SW 1271 (cell line): Measurements from ENCODE around the gene RBFOX2.
"Not testable (repeated sequence)": the region's sequence is repeated elsewhere in the genome, so short reads cannot be mapped to it uniquely, and the experiment has no call there.

Experiments
- DNase-seq, 2 experiments: peaks; one replicate each; lab custom pipeline; 2025; lab: John Stamatoyannopoulos, UW

The RBFOX2 gene

DNA sequence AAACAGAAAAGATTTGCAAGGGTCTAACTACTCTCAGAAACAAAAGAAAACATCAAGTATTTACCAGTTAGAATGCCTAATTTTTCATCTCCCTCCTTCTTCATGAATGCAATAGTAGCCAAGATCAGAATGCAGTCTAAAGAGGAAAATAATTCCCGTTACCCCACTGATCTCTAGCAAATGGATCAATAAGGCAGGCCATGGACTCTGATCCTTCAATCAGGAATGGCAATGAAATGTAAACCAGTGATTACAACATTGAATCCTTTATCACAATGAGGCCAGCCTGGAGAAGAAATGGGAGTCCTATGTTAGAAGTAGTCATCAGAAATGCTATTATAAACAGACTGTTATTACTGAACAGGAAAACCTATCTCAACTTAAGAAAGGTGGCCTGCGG, 204.4 kb downstream of the RBFOX2 start:
- no peak for DNase-seq

DNA sequence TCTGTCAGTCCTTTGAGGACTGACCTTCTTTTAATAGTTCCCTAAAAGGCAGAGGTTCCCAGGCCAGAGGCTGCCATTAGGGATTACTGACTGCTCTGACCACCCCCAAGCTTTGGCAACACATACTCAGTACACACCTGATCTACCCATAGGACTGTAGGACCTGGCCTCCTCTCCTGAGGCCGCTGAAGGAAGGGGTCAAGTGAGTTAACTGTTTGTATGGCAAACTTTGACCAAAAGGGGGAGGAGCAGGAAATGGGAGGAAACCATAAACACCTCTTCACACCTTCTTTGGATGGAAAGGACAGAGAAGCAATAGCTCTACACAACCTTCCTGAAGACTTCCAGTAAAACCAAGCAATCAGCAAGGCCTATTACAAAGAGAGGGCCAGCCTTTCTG, 207.0 kb downstream of the RBFOX2 start:
- no peak for DNase-seq

GRCh38 chr22:35819421-35819820, 209.2 kb downstream of the RBFOX2 start:
- no peak for DNase-seq

DNA sequence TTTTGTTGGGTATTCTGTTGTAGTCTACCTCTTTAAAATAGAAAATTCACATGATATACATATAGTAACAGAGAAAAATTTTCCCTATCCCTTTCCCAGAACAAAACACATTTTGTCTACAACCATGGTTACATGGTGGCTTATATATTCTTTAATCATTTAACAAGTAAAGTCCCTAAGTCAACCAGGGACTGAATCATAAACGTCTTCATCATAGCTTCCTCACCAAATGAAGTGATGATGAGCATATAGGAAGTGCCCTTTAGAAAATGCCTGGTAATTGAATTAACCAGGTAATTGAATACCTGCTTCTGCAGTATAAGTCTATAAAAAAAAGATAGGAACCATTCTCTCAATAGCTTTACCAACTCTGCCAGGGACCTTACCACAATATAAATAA, 209.7 kb downstream of the RBFOX2 start:
- DNase-seq: no peak

- DNase-seq: no peak
Measured at GRCh38 chr22:35812600-35812999, 216.0 kb downstream of the RBFOX2 start.

DNA sequence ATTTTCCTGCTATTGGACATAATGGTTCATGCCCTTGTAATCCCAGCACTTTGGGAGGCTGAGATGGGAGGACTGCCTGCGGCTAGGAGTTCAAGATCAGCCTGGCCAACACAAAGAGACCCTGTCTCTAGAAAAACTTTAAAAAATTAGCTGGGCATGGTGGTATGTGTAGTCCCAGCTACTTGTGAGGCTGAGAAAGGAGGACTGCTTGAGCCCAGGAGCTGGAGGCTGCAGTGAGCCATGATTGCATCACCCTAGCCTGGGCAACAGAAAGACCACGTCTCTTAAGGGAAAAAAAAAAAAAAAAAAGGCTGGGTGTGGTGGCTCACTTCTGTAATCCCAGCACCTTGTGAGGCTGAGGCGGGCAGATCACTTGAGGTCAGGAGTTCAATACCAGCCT, 217.0 kb downstream of the RBFOX2 start:
- DNase-seq: no peak

GRCh38 chr22:35809816-35810215, 218.8 kb downstream of the RBFOX2 start:
- DNase-seq: no peak

DNA sequence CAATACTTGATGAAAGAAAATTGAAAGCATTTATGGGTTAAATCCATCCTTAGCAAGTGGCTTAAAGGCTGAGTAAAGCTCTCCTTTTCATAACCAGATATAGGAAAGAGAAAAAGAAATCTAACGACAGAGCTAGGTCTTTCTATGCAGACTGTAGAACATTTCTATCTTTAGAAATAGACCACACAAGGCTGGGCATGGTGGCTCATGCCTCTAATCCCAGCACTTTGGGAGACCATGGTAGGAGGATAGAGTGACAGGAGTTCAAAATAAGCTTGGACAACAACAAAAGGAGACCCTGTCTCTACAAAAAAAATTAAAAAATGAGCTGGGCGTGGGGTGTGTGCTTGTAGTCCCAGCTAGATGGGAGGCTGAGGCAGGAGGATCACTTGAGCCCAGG, 220.2 kb downstream of the RBFOX2 start:
- DNase-seq: no peak

- not testable (repeated sequence) for DNase-seq
Measured at GRCh38 chr22:35806668-35807067, 222.0 kb downstream of the RBFOX2 start.

- DNase-seq: no peak
Measured at GRCh38 chr22:35805466-35805865, 223.2 kb downstream of the RBFOX2 start.

DNA sequence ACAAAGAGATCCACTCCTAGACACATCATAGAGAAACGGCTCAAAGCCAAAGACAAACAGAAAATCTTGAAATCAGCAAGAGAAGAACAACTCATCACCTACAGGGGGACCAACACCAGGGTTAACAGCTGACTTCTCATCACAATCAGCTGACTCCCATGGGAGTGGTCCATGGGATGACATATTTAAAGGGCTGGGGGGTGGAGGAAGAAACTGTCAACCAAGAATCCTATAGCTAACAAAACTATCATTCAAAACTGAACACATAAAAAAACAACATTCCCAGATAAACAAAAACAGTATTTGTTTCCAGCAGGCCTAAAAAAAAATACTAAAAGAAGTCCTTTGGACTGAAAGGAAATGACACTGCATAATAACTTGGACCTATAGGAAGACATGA, 224.2 kb downstream of the RBFOX2 start:
- no peak for DNase-seq

GRCh38 chr22:35802885-35803284, 225.7 kb downstream of the RBFOX2 start:
- no peak for DNase-seq

DNA sequence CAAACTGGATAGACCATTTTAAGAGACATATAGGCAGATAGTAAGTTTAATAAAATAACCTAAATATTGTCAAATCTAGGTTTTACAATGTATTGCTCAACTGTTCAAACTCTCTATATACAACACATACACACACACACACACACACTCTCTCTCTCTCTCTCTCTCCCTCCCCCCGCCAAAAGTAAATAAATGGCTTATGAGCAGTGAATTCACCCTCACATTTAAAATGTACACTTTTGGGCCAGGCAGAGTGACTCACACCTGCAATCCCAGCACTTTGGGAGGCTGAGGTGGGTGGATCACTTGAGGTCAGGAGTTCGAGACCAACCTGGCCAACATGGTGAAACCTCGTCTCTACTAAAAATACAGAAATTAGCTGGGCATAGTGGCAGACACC, 227.3 kb downstream of the RBFOX2 start:
- DNase-seq: not testable (repeated sequence)

DNA sequence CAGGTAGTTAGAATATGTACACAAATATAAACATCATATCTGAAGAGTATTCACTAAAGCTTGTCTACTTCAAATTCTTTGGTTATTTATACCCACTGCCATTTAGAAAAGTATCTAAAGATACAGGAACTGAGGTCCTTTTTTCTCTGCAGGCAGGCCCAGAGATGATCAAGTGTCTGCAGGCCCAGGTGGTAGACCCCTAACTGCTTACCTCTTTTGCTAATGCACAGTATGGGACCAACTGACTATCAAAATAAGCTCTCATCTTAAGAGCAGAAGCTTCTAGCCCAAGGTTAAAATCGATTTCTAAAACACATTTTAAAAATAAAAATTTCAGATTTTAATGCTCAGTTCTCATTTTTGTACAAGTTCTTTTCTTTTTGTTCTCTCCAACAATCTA, 229.5 kb downstream of the RBFOX2 start:
- no peak for DNase-seq

GRCh38 chr22:35797411-35797810, 231.2 kb downstream of the RBFOX2 start:
- no peak for DNase-seq

DNA sequence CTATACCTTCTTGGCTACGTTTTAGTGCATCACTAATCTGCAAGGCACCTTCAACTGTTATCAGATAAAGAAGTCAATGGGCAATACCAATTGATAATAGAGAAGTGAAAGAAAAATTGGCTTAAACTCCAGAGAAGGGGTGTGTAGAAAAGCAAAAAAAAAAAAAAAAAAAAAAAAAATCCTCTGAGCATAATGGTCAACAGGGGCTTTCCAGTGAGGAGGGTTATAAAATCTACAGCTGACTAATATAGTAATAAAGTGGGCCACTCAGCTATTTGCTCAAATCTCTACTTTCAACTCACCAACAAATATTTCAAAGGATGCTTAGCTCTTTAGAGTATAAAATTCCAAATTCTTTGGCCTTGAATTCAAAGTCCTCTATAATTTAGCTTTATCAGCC, 233.1 kb downstream of the RBFOX2 start:
- no peak for DNase-seq

DNA sequence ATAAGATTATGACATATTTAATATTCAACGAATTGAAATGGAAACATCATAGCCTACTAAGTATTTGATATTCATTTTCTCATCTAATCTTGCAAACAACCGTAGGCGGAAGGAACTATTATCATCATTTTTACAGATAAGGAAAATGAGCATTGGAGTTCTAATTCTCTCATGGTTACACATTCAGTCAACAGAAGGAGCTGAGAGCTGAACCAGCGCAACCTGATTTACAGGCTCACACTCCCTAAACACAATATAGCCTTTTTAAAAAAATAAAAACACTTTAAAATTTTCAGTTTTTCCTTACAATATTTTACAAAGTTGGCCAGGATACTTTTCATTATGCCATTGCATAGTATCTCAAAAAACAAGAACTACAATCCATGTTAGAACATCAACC, 236.1 kb downstream of the RBFOX2 start:
- DNase-seq: no peak

DNA sequence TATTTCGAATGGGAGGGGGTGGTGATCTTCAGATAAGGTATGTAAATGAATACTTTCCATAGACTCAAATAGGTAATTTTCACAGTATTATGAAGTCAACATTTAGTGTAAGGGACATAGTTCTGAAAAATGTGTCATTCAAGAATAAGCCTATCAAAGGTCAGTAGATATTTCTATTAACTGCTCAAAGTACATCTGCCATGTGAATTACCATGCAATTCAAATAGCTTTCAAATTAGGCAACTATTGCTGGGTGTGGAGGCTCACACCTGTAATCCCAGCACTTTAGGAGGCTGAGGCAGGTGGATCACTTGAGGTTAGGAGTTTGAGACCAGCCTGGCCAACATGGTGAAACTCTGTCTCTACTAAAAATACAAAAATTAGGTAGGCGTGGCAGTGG, 236.8 kb downstream of the RBFOX2 start:
- not testable (repeated sequence) for DNase-seq

DNA sequence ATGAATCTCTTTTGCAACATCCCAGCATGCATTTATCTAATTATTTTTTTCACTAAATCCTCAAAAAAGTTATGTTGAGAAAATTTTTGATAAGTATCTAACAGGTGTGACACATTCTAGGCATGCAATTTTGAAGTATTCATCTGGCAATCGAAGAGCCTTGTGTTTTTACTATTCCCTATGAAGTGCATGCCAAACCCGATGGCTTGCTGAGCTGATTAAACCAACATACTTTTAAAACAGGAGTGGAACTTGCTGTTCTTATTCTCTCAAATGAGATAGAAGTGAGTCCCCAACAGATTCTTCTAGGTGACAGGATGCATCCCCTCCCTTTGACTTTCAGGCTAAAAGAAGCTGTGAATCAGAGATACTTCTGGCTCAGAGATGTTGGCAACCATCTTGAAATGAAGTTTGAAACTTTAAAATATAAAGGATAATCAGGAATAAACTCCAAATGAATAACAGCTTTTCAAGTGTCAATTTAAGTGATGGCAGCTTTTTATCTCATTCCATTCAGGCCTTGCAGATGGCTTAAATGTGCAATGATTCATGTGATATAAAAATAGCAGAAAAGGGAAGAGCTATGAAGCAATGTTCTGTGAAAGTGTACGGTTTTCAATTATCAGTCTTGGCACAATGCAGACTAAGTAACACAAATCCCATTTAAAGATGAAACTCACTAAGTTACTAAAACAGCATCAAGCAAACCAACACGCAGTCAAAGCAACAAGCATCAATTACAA, 243.3 kb downstream of the RBFOX2 start:
- DNase-seq: no peak

GRCh38 chr22:35784633-35785032, 244.0 kb downstream of the RBFOX2 start:
- DNase-seq: no peak

DNA sequence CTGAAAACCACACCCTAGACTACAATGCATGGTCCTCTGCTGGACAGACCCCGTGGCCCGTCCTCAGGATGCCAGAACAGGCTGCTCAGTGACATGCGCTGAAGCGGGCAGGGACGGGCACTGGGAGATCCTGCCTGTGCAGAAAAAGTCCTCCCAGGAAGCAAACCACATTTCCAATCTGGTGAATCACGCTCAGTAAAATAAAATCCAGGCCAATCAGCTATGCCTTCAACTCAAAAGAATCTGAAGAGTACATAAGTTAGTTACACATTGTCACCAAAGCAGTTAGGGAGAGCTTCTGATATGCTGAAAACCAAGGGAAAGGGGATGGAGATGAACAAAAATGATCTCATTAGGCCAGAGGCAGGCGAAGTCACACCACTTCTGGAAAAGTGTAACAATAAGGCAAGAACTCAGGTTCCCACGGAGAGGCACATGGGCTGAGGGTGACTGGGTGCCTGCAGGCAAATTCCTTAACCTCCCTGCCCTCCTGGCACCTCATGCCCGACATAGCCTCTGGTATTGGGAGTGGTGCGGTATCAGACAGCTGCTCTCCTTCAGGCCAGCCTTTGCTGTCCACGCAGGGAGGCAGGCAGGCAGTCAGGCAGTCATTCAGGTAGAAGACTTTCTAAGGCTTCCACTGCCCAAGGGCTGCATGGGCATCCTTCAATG, 244.5 kb downstream of the RBFOX2 start:
- no peak for DNase-seq

GRCh38 chr22:35782504-35782903, 246.1 kb downstream of the RBFOX2 start:
- DNase-seq: no peak

- no peak for DNase-seq
Measured at GRCh38 chr22:35781898-35782297, 246.7 kb downstream of the RBFOX2 start.
